GM19468 (cell line): ENCODE data around the gene HDC.

Experiments used
- ATAC-seq: cut with Tn5 transposase; IDR thresholded peaks from one replicate; pipeline ENCODE4 v1.9.1; 2021; ENCODE audit warnings: mild to moderate bottlenecking, moderate library complexity, moderate number of reproducible peaks; ENCODE audit not compliant: unreplicated experiment; ENCODE audit errors: extremely low read depth

Gene HDC

GRCh38 chr15:50257332-50257731, 8.2 kb downstream of the HDC start:
- no peak for ATAC-seq

GRCh38 chr15:50256188-50257041, 9.1 kb downstream of the HDC start:
- no peak for ATAC-seq

- ATAC-seq: no peak
Measured at GRCh38 chr15:50252556-50252955, 13.0 kb downstream of the HDC start.

GRCh38 chr15:50251638-50252182, 13.8 kb downstream of the HDC start:
- ATAC-seq: no peak

GRCh38 chr15:50250760-50251394, 14.6 kb downstream of the HDC start:
- no peak for ATAC-seq

GRCh38 chr15:50249704-50250103, 15.8 kb downstream of the HDC start:
- ATAC-seq: no peak

- no peak for ATAC-seq
Measured at GRCh38 chr15:50248994-50249582, 16.4 kb downstream of the HDC start.

- peak; percentile 80 for ATAC-seq
Measured at GRCh38 chr15:50247819-50248655, 17.5 kb downstream of the HDC start.

- no peak for ATAC-seq
Measured at GRCh38 chr15:50246631-50247030, 18.9 kb downstream of the HDC start.

GRCh38 chr15:50244959-50245624, 20.4 kb downstream of the HDC start:
- no peak for ATAC-seq

GRCh38 chr15:50244153-50244552, 21.4 kb downstream of the HDC start:
- ATAC-seq: no peak

- ATAC-seq: no peak
Measured at GRCh38 chr15:50241684-50242450, 23.7 kb downstream of the HDC start.

- ATAC-seq: no peak
Measured at GRCh38 chr15:50238255-50238654, 27.3 kb downstream of the HDC start.

- ATAC-seq: no peak
Measured at GRCh38 chr15:50236433-50236832, 29.1 kb downstream of the HDC start.

GRCh38 chr15:50235794-50236193, 29.7 kb downstream of the HDC start:
- no peak for ATAC-seq

- no peak for ATAC-seq
Measured at GRCh38 chr15:50234764-50235163, 30.8 kb downstream of the HDC start.

- ATAC-seq: no peak
Measured at GRCh38 chr15:50233192-50233736, 32.3 kb downstream of the HDC start.

GRCh38 chr15:50232791-50233190, 32.7 kb downstream of the HDC start:
- no peak for ATAC-seq

GRCh38 chr15:50231761-50232160, 33.8 kb downstream of the HDC start:
- no peak for ATAC-seq
